NCI-H2171 (cell line): ENCODE results near the gene TEX51.

Experiments
- DNase-seq: peaks from one replicate; lab custom pipeline; 2025; lab: John Stamatoyannopoulos, UW

Gene TEX51

GRCh38 chr2:126879348-126880298 is 19.1 kb upstream of the TEX51 start:
- no peak for DNase-seq

GRCh38 chr2:126880324-126880723 is 18.4 kb upstream of the TEX51 start:
- no peak for DNase-seq

- DNase-seq, result no peak
These were observed 17.9 kb upstream of the TEX51 start for GRCh38 chr2:126880817-126881216.

GRCh38 chr2:126881591-126881990 is 17.1 kb upstream of the TEX51 start:
- DNase-seq, result no peak

- DNase-seq, result no peak
These were observed 16.5 kb upstream of the TEX51 start for GRCh38 chr2:126882181-126882580.

- DNase-seq, result no peak
These were observed 15.7 kb upstream of the TEX51 start for GRCh38 chr2:126882736-126883665.

GRCh38 chr2:126883666-126884040 is 15.0 kb upstream of the TEX51 start:
- DNase-seq, result no peak

- DNase-seq, result no peak
These were observed 13.6 kb upstream of the TEX51 start for GRCh38 chr2:126884861-126885750.

- DNase-seq, result no peak
These were observed 12.9 kb upstream of the TEX51 start for GRCh38 chr2:126885751-126886210.

- DNase-seq, result peak; percentile 13
These were observed 12.3 kb upstream of the TEX51 start for GRCh38 chr2:126886211-126886915.

GRCh38 chr2:126886916-126887280 is 11.8 kb upstream of the TEX51 start:
- DNase-seq, result no peak

GRCh38 chr2:126887506-126887905 is 11.2 kb upstream of the TEX51 start:
- DNase-seq, result no peak

- DNase-seq, result no peak
These were observed 10.6 kb upstream of the TEX51 start for GRCh38 chr2:126888046-126888445.

- DNase-seq, result no peak
These were observed 9.6 kb upstream of the TEX51 start for GRCh38 chr2:126889071-126889470.

GRCh38 chr2:126889496-126890135 is 9.1 kb upstream of the TEX51 start:
- DNase-seq, result peak; percentile 50

GRCh38 chr2:126890136-126890510 is 8.6 kb upstream of the TEX51 start:
- DNase-seq, result no peak

- no peak for DNase-seq
These were observed 7.9 kb upstream of the TEX51 start for GRCh38 chr2:126890551-126891450.

- DNase-seq, result peak; percentile 81
These were observed 6.8 kb upstream of the TEX51 start for GRCh38 chr2:126891681-126892500.

- no peak for DNase-seq
These were observed 5.5 kb upstream of the TEX51 start for GRCh38 chr2:126893153-126893552.
